ENCODE data around the gene SYNDIG1. TPM values are rescaled to one million over a fixed set of nuclear protein-coding genes. Genes with fewer than 3 reads are reported as not detected.

The SYNDIG1 gene
- total and polyA plus RNA-seq, 3 experiments from 2014 or later, result not detected

DNA sequence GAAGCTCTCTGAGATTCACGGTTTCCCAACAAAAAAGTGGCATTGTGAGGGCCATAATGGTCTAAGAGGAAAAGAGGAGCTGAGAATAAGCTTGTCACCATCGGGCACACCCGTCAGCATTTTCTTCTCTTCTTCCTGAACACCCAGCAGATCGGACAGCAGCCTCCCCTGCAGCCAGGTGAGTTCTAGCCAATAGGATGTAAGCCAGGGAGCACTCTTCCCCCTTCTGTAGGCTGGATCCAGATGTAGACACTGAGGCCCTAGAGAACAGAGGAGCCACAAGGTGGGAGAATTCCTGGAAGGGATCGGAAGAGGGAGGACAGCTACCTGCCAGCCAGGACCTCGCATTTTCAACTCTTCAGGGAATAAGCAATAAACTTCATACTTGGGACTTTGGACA is 228.0 kb downstream of the SYNDIG1 start:
- H3K4me1 Mint-ChIP-seq, result no peaks in the 10 kb centered on the region
- H3K27ac ChIP-seq (ENCODE audit: low read depth, low read length), result no peak overlapping the region
- no peaks in the 10 kb centered on the region for H3K27me3 ChIP-seq (ENCODE audit: insufficient read depth, low read length, poor library complexity, severe bottlenecking)
- no peak overlapping the region for H3K4me3 Mint-ChIP-seq
- H3K9me3 Mint-ChIP-seq, result no peaks in the 10 kb centered on the region
- DNase-seq, result no peak
- ChIA-PET POLR2A (no interaction called here), CTCF (no interaction called here)
- H3K36me3 ChIP-seq (ENCODE audit: insufficient read depth, low read length), result no peaks in the 10 kb centered on the region
- no peaks in the 10 kb centered on the region for H3K36me3 Mint-ChIP-seq
- peaks cover 8 to 23% of the 10 kb centered on the region in 2 donors for H3K27me3 Mint-ChIP-seq
- H3K4me3 ChIP-seq (ENCODE audit: low read length), result no peak overlapping the region
- no peaks in the 10 kb centered on the region for H3K4me1 ChIP-seq (ENCODE audit: insufficient read depth, low read length)
- H3K9me3 ChIP-seq (ENCODE audit: low read length), result no peaks in the 10 kb centered on the region
- H3K27ac Mint-ChIP-seq, result no peak overlapping the region

DNA sequence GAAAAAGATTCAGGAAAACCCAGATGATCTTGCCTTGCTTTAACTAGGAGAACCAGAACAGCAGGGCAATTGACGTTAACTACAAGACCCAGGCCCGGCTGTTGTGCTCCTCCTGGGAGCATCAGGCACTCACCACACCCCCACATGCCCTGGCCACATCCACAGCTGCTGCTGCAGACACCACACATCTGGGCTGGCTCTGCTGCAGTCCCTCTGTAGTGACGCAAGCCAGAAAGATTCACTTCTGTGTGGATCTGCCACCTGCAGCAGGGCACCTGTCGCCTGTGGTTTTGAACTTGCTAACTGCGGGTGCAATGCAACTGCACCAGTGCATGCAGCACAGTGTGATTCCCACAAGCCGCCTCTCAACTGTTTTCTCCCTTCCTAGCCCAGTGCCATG is 228.8 kb downstream of the SYNDIG1 start:
- Histone ChIP-seq H3K9me3 (ENCODE audit: low read length) (no peaks in the 10 kb centered on the region), H3K4me1 (ENCODE audit: insufficient read depth, low read length) (no peaks in the 10 kb centered on the region), H3K27me3 (ENCODE audit: insufficient read depth, low read length, poor library complexity, severe bottlenecking) (no peaks in the 10 kb centered on the region), H3K4me3 (ENCODE audit: low read length) (no peak overlapping the region), H3K36me3 (ENCODE audit: insufficient read depth, low read length) (no peaks in the 10 kb centered on the region), H3K27ac (ENCODE audit: low read depth, low read length) (no peak overlapping the region)
- CTCF ChIA-PET, result no interaction called here
- no peaks in the 10 kb centered on the region for H3K4me1 Mint-ChIP-seq
- H3K9me3 Mint-ChIP-seq, result no peaks in the 10 kb centered on the region
- no peak overlapping the region for H3K27ac Mint-ChIP-seq
- no peaks in the 10 kb centered on the region for H3K36me3 Mint-ChIP-seq
- no peak overlapping the region for H3K4me3 Mint-ChIP-seq
- H3K27me3 Mint-ChIP-seq, result peaks cover 8 to 23% of the 10 kb centered on the region in 2 donors
- POLR2A ChIA-PET, result no interaction called here
- DNase-seq, result no peak

DNA sequence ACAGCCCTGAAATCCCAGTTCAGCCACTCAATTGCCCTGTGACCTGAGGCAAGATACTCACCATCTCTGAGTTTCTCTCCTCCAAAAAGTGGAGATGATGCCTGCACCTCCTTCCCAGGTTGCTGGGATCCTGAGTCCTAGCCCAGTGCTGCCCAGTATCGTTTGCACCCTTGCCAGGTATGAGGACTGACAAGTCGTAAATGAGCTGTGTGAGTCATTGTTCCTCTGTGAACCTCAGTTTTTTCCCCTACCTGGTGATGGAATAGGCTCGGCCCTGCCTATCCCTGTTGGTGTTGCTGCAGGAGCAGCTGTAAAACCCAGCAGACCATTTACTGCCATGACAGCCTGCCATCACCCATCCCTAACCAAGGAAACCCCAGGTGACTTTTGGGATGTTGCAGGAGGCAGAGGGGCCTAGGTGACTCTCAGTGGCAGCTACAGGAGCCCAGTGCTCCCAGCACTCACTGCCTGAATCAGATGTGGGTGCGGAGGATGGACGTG is 229.3 kb downstream of the SYNDIG1 start:
- H3K27me3 ChIP-seq (ENCODE audit: insufficient read depth, low read length, poor library complexity, severe bottlenecking), result no peaks in the 10 kb centered on the region
- Mint-ChIP-seq H3K4me3 (no peak overlapping the region), H3K9me3 (no peaks in the 10 kb centered on the region), H3K36me3 (no peaks in the 10 kb centered on the region), H3K4me1 (no peaks in the 10 kb centered on the region), H3K27me3 (peaks cover 8 to 21% of the 10 kb centered on the region in 2 donors), H3K27ac (no peak overlapping the region)
- CTCF ChIA-PET, result no interaction called here
- no peak overlapping the region for H3K27ac ChIP-seq (ENCODE audit: low read depth, low read length)
- no peak overlapping the region for H3K4me3 ChIP-seq (ENCODE audit: low read length)
- no peaks in the 10 kb centered on the region for H3K36me3 ChIP-seq (ENCODE audit: insufficient read depth, low read length)
- H3K4me1 ChIP-seq (ENCODE audit: insufficient read depth, low read length), result no peaks in the 10 kb centered on the region
- H3K9me3 ChIP-seq (ENCODE audit: low read length), result no peaks in the 10 kb centered on the region
- no peak for DNase-seq
- POLR2A ChIA-PET, result no interaction called here

DNA sequence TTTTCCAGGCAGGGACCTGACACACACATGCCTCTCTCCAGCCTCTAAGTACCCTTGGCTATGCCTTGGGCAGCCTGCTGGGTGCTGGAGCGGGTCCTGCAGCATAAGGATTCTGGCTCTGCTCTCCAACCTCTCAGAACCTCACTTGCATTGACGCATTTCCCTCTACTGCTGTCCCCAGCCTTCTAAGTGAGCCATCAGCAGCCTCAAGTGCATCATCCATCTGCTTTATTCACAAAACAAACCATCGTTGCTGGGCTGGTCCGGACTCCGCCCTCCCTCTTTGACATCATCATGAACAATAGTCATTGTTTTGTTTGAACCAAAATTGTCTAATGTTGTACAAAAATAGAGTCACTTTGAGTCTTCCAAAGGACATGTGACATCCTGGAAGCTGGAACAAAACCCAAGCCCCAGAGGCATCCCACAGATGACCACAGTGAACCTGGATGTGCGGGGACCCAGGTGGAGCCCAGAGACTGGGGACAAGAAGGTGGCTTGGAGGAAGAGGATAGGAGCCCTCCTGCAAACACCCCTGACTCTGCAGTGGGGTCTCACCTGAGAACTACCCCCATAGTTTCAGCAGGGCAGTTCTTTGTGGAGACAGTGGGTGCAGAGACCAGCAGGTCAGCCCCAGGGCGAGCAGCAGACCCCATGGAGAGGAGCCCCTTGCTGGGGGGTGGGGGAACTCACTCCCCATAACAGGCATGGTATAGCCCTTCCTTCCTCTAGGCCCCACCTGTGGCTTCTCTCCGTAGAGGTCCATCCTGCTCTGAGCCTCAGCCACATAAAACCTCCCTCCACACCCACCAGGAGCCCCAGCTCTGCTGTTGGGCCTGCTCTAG is 230.1 kb downstream of the SYNDIG1 start:
- DNase-seq, result no peak
- no peak overlapping the region for H3K27ac Mint-ChIP-seq

DNA sequence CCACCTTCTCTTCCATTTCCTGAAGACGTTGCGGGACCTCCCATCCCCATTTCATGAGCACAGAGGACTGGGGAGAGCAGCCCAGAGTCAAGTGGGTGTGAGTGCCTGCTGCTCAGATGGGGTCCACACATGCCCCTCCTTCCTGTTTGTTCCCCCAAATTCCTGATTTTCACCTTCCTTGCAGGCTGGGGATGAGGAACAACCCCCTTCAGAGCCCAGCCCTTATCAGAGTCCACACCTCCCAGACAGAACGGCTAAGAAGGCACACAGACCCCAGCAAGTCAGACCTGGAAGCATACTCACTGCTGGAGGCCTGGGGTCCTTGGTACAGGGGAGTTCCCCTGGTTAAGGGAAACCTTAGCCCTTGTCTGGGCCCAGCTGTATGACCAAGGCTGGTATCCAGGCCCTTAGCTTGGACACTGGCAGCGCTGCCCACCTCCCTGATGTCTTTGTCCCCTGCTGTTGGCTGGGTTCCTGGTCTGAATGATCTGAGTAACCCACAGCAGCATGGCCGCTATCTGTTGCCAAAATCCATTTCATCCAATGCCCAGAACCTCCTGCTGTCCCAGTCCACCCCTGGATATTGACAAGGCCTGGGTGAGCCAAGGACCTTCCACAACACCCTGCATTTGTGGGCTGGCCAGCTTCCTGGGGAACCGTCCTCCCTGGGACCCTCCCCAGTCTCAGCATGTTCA is 230.9 kb downstream of the SYNDIG1 start:
- Mint-ChIP-seq H3K27ac (no peak overlapping the region), H3K4me1 (no peaks in the 10 kb centered on the region), H3K9me3 (no peaks in the 10 kb centered on the region), H3K4me3 (no peak overlapping the region), H3K36me3 (no peaks in the 10 kb centered on the region), H3K27me3 (peaks cover 7 to 13% of the 10 kb centered on the region in 2 donors)
- Histone ChIP-seq H3K4me3 (ENCODE audit: low read length) (no peak overlapping the region), H3K36me3 (ENCODE audit: insufficient read depth, low read length) (no peaks in the 10 kb centered on the region), H3K27me3 (ENCODE audit: insufficient read depth, low read length, poor library complexity, severe bottlenecking) (no peaks in the 10 kb centered on the region), H3K4me1 (ENCODE audit: insufficient read depth, low read length) (no peaks in the 10 kb centered on the region), H3K9me3 (ENCODE audit: low read length) (no peaks in the 10 kb centered on the region), H3K27ac (ENCODE audit: low read depth, low read length) (no peak overlapping the region)
- CTCF ChIA-PET, result no interaction called here
- POLR2A ChIA-PET, result no interaction called here
- no peak for DNase-seq

More for the DNA sequence above, 230.1 kb downstream of the SYNDIG1 start:
- Mint-ChIP-seq H3K36me3 (no peaks in the 10 kb centered on the region), H3K27me3 (peaks cover 7 to 17% of the 10 kb centered on the region in 2 donors), H3K4me3 (no peak overlapping the region), H3K4me1 (no peaks in the 10 kb centered on the region), H3K9me3 (no peaks in the 10 kb centered on the region)
- Histone ChIP-seq H3K27ac (ENCODE audit: low read depth, low read length) (no peak overlapping the region), H3K9me3 (ENCODE audit: low read length) (no peaks in the 10 kb centered on the region), H3K36me3 (ENCODE audit: insufficient read depth, low read length) (no peaks in the 10 kb centered on the region), H3K4me3 (ENCODE audit: low read length) (no peak overlapping the region), H3K4me1 (ENCODE audit: insufficient read depth, low read length) (no peaks in the 10 kb centered on the region), H3K27me3 (ENCODE audit: insufficient read depth, low read length, poor library complexity, severe bottlenecking) (no peaks in the 10 kb centered on the region)
- CTCF ChIA-PET, result no interaction called here
- POLR2A ChIA-PET, result no interaction called here

DNA sequence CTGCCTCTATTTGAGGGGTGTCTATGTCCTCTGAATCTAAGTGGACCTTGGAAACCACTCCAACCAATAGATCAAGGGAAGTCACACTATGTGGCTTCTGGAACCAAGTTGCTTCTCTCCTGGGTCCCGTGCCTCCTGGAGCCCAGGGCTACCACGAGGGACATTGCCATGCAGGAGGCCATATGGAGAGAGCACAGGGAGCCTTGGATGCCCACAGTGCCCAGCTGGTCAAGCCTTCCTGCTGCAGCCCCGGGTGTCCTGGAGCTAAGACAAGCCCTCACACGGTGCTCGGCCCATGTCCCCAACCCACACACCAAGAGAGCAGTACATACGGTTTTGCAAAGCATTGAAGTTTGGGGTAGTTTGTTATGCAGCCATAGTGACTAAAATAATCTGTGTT is 231.6 kb downstream of the SYNDIG1 start:
- Mint-ChIP-seq H3K27me3 (peaks cover 7 to 9% of the 10 kb centered on the region in 2 donors), H3K9me3 (no peaks in the 10 kb centered on the region), H3K36me3 (no peaks in the 10 kb centered on the region), H3K4me1 (no peaks in the 10 kb centered on the region), H3K27ac (no peak overlapping the region), H3K4me3 (no peak overlapping the region)
- H3K27ac ChIP-seq (ENCODE audit: low read depth, low read length), result no peak overlapping the region
- H3K36me3 ChIP-seq (ENCODE audit: insufficient read depth, low read length), result no peaks in the 10 kb centered on the region
- CTCF ChIA-PET, result no interaction called here
- DNase-seq, result no peak
- H3K4me1 ChIP-seq (ENCODE audit: insufficient read depth, low read length), result no peaks in the 10 kb centered on the region
- no peak overlapping the region for H3K4me3 ChIP-seq (ENCODE audit: low read length)
- POLR2A ChIA-PET, result no interaction called here
- no peaks in the 10 kb centered on the region for H3K9me3 ChIP-seq (ENCODE audit: low read length)
- H3K27me3 ChIP-seq (ENCODE audit: insufficient read depth, low read length, poor library complexity, severe bottlenecking), result no peaks in the 10 kb centered on the region

DNA sequence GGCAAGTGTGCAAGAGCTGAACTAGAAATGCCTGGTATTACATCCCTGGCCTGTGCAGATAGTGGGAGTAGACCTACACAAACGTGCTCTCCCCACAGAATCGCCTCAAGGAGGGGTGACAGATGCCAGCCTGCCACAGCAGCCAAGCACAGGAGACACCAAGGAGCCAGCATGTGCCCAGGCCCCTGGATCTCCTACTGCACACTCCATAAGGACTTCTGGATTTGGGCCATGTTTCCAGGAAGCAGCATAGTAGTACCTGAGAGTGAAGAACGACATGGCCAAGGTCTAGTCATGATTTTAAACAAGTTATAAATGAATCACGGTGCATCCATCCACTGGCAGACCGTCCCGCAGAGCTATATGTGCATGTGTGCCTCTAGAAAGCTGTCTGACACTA is 232.2 kb downstream of the SYNDIG1 start:
- Mint-ChIP-seq H3K27me3 (peaks cover 7 to 9% of the 10 kb centered on the region in 2 donors), H3K36me3 (no peaks in the 10 kb centered on the region), H3K4me3 (no peak overlapping the region), H3K27ac (no peak overlapping the region), H3K9me3 (no peaks in the 10 kb centered on the region), H3K4me1 (no peaks in the 10 kb centered on the region)
- H3K27me3 ChIP-seq (ENCODE audit: insufficient read depth, low read length, poor library complexity, severe bottlenecking), result no peaks in the 10 kb centered on the region
- no peaks in the 10 kb centered on the region for H3K9me3 ChIP-seq (ENCODE audit: low read length)
- H3K27ac ChIP-seq (ENCODE audit: low read depth, low read length), result no peak overlapping the region
- no peak for DNase-seq
- H3K4me3 ChIP-seq (ENCODE audit: low read length), result no peak overlapping the region
- no peaks in the 10 kb centered on the region for H3K36me3 ChIP-seq (ENCODE audit: insufficient read depth, low read length)
- ChIA-PET POLR2A (no interaction called here), CTCF (no interaction called here)
- no peaks in the 10 kb centered on the region for H3K4me1 ChIP-seq (ENCODE audit: insufficient read depth, low read length)

DNA sequence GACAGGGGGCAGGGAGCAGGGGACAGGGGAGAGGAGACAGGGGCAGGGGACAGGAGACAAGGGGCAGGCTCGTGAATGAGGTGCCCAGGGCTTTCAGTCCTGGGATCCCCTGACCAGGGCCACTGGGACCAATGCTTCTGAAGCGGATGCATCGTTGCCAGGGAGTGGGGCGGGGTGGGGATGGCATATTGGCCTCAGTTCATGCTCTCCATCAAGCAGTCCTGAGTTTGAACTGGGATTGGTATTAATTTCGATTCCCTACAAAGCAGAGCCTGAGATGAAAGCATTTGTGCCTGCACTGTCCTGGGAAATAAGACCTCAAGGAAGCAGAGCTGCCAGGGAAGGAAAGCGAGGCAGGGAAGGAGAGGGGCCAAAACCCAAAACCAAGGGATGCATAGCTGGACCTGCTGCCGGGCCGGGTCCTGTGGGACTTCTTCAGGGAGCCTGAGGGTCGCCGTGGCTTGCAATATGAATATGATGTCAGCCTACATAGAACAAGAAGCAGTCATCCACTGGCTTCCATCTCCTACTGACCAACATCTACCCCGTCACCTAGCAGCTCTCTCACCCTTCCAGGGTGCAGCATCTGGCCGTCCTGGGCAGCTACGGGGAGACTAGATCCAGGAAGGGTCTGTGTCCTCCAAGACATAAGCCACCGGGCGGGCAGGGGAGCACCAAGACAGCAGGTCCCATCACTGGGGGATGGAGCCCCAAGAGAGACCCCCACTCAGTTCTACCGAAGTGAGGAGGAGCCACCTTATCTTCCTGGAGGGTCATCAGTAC is 233.3 kb downstream of the SYNDIG1 start:
- ChIA-PET POLR2A (no interaction called here), CTCF (no interaction called here)
- Histone ChIP-seq H3K27ac (ENCODE audit: low read depth, low read length) (no peak overlapping the region), H3K9me3 (ENCODE audit: low read length) (no peaks in the 10 kb centered on the region), H3K27me3 (ENCODE audit: insufficient read depth, low read length, poor library complexity, severe bottlenecking) (no peaks in the 10 kb centered on the region), H3K36me3 (ENCODE audit: insufficient read depth, low read length) (no peaks in the 10 kb centered on the region), H3K4me1 (ENCODE audit: insufficient read depth, low read length) (no peaks in the 10 kb centered on the region), H3K4me3 (ENCODE audit: low read length) (no peak overlapping the region)
- Mint-ChIP-seq H3K9me3 (no peaks in the 10 kb centered on the region), H3K27ac (no peak overlapping the region), H3K4me1 (no peaks in the 10 kb centered on the region), H3K4me3 (no peak overlapping the region), H3K27me3 (peaks cover 7 to 9% of the 10 kb centered on the region in 2 donors), H3K36me3 (no peaks in the 10 kb centered on the region)
- no peak for DNase-seq
